NCI-H526 (cell line): ENCODE data around the gene EDEM1.
"Not testable (repeated sequence)": the region's sequence is repeated elsewhere in the genome, so short reads cannot be mapped to it uniquely, and the experiment has no call there.

ENCODE experiments used
- DNase-seq, 2 experiments: peaks; one replicate each; lab custom pipeline; 2025; lab: John Stamatoyannopoulos, UW

EDEM1 gene

GRCh38 chr3:5232570-5232969 lies 45.1 kb downstream of the EDEM1 start:
- peak in 1 of 2 experiments; percentile 23 for DNase-seq

- DNase-seq: no peak
These were observed 45.5 kb downstream of the EDEM1 start for GRCh38 chr3:5233026-5233425.

GRCh38 chr3:5235655-5236054 lies 48.1 kb downstream of the EDEM1 start:
- DNase-seq: no peak

- DNase-seq: no peak
These were observed 51.0 kb downstream of the EDEM1 start for GRCh38 chr3:5238545-5238944.

- DNase-seq: no peak
These were observed 52.1 kb downstream of the EDEM1 start for GRCh38 chr3:5239602-5240001.

- no peak for DNase-seq
These were observed 53.2 kb downstream of the EDEM1 start for GRCh38 chr3:5240740-5241139.

- DNase-seq: not testable (repeated sequence)
These were observed 55.3 kb downstream of the EDEM1 start for GRCh38 chr3:5242785-5243184.

GRCh38 chr3:5245927-5246326 lies 58.4 kb downstream of the EDEM1 start:
- DNase-seq: no peak

GRCh38 chr3:5248822-5249221 lies 61.3 kb downstream of the EDEM1 start:
- DNase-seq: peak; percentile 6 to 23

GRCh38 chr3:5250467-5251195 lies 63.1 kb downstream of the EDEM1 start:
- peak in 1 of 2 experiments; percentile 36 for DNase-seq

GRCh38 chr3:5251196-5251583 lies 63.7 kb downstream of the EDEM1 start:
- DNase-seq: peak in 1 of 2 experiments; percentile 28

GRCh38 chr3:5252131-5252530 lies 64.6 kb downstream of the EDEM1 start:
- no peak for DNase-seq

- no peak for DNase-seq
These were observed 67.0 kb downstream of the EDEM1 start for GRCh38 chr3:5254281-5255048.

- peak; percentile 83 to 84 for DNase-seq
These were observed 68.2 kb downstream of the EDEM1 start for GRCh38 chr3:5255404-5256344.

GRCh38 chr3:5258526-5258925 lies 71.0 kb downstream of the EDEM1 start:
- no peak for DNase-seq

GRCh38 chr3:5260992-5261501 lies 73.5 kb downstream of the EDEM1 start:
- DNase-seq: no peak

GRCh38 chr3:5262507-5262906 lies 75.0 kb downstream of the EDEM1 start:
- no peak for DNase-seq

GRCh38 chr3:5264093-5264600 lies 76.6 kb downstream of the EDEM1 start:
- DNase-seq: no peak

GRCh38 chr3:5264896-5265770 lies 77.6 kb downstream of the EDEM1 start:
- no peak for DNase-seq

GRCh38 chr3:5267252-5267651 lies 79.7 kb downstream of the EDEM1 start:
- no peak for DNase-seq

- DNase-seq: no peak
These were observed 80.4 kb downstream of the EDEM1 start for GRCh38 chr3:5267889-5268288.
